HG03432 (cell line): ENCODE measurements around the gene DLG2.
"Not testable (repeated sequence)": the region's sequence is repeated elsewhere in the genome, so short reads cannot be mapped to it uniquely, and the experiment has no call there.

Experiments
- ATAC-seq: cut with Tn5 transposase; IDR thresholded peaks from one replicate; pipeline ENCODE4 v1.9.1; 2021; ENCODE audit warnings: mild to moderate bottlenecking, moderate library complexity; ENCODE audit not compliant: unreplicated experiment

DLG2 gene

DNA sequence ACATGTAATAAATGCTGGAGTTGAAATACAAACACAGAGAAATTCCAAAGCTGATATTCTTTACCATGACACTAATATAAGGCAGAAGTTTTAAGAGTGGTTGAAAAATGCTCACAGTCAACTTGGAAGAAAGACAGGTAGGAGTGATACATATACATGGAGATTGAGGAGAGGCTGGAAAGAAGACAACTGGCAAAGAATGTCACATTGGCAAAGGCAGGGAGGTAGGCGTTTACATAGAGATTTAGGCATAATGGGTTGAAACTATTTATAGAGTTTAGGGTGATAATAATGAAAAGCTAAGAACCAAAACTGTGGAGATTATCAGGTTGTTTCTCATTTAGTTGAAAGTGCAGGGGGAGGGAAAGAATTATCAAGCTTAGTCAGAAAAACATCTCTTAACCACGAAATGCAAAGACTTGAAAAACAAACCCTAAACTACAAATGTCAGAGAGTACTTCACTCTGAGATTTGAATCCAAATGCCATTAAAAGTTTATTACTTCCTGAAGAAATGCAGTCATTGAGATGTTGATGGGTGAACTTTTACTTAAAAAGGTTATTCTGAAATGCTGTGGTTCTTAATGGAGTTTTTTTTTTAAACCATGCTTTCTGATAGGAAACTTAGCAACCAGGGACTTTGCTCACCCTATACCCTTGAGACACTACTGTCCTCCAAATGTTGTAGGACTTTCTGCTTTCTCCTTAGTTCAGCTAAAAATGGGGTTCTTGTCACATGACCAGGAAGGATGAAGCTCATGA, 2202.6 kb downstream of the DLG2 start:
- ATAC-seq, result no peak

DNA sequence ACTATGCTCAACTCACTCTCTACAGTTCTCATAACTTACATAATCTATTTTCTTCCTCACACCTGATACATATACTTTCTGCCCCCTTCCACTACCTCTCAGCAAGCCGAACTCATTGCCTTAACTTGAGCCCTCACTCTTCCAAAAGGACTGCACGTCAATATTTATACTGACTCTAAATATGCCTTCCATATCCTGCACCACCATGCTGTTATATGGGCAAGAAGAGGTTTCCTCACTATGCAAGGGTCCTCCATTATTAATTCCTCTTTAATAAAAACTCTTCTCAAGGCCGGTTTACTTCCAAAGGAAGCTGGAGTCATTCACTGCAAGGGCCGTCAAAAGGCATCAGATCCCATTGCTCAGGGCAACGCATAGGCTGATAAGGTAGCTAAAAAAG, 2204.5 kb downstream of the DLG2 start:
- ATAC-seq, result not testable (repeated sequence)

DNA sequence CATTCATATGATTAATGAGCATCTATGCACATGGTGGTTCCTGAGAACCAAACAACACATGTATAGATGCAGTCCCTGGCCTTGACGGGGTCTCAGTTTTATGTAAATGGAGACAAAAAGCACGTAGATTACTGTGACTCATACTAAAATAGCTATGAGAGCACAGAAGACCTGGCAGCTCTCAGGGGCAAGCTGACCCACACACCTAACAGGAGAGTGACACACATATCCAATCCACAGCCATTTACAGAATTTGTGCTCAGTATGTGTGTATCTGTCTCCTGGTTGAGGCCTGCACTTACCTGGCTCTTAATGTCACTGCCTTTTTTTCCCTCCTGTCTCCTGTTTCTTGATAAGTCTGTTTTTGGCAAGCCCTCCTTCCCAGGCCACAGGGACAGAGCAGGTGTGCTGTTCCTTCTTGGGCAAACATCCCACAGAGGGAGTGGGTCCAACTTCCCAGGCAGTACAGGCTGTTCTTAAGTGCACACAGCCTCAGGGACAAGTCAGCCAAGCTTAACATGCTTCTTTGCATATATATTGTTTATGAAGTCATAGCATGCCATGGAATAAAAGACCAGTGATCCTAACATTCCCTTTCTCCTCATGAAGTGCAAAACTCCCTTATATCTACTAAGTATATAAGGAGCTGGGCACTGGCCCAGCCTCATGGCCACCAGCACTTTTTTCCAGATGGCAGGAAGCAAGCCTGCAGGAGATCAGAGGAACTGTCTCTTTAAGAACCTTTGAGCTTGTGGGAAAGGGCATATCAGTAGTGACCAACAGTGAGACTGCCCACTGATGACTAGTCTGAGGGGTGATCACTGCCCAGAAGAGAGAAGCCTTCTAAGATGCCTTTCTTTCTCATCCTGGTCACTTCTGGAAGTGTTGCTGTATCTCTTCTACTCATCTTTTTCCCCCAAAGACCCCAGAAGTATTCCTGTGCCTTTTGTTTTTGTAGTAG, 2216.3 kb downstream of the DLG2 start:
- ATAC-seq, result no peak

- ATAC-seq, result no peak
Measured at GRCh38 chr11:83409891-83410290, 2217.3 kb downstream of the DLG2 start.

DNA sequence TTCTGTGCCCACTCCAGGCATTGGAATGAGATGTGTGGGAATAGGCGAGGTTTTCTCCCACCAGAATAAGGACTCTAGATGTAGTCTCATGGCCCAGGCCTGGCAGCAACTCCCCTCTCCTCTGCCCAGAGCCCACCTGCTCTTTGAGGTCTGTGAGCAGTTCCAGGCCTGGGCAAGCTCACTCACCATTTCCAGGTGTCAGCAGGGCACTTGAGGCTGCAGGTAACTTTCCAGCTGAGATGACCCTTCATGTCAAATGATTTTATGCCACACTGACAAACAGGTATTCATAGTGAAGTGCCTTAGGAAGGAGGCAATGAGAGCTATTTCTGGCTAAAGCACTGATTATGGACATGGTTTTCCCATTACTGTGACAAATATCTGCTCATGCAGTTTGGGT, 2217.7 kb downstream of the DLG2 start:
- ATAC-seq, result no peak

- no peak for ATAC-seq
Measured at GRCh38 chr11:83408946-83409345, 2218.2 kb downstream of the DLG2 start.
